Mucosa of stomach (tissue), 1 donor: ENCODE data around the gene CUTA.
"Not testable (repeated sequence)": the region's sequence is repeated elsewhere in the genome, so short reads cannot be mapped to it uniquely, and the experiment has no call there.

Source experiments
- H3K27me3 ChIP-seq: one replicate; pipeline ENCODE4 v1.7.0; 2013; ENCODE audit warnings: mild to moderate bottlenecking, low read length; ENCODE audit not compliant: control insufficient read depth, insufficient read depth
- H3K36me3 ChIP-seq: one replicate; pipeline ENCODE4 v1.7.0; 2013; ENCODE audit warnings: low read length; ENCODE audit not compliant: control insufficient read depth, insufficient read depth
- H3K4me1 ChIP-seq: one replicate; pipeline ENCODE4 v1.7.0; 2013; ENCODE audit warnings: mild to moderate bottlenecking, low read length; ENCODE audit not compliant: control insufficient read depth, insufficient read depth
- H3K4me3 ChIP-seq: one replicate; pipeline ENCODE4 v1.7.0; 2013; ENCODE audit warnings: low read length
- H3K9ac ChIP-seq: one replicate; pipeline ENCODE4 v1.7.0; 2013; ENCODE audit warnings: mild to moderate bottlenecking, low read length, moderate library complexity
- H3K9me3 ChIP-seq: one replicate; pipeline ENCODE4 v1.7.0; 2013; ENCODE audit warnings: mild to moderate bottlenecking, low read length, moderate library complexity; ENCODE audit not compliant: control insufficient read depth
- donor health status: Pancreatic carcinoma.

The CUTA gene

GRCh38 chr6:33405386-33405940 is 12.4 kb downstream of the CUTA start:
- no peak overlapping the region for H3K4me3 ChIP-seq
- no peaks in the 10 kb centered on the region for H3K4me1 ChIP-seq
- no peak overlapping the region for H3K9ac ChIP-seq
- H3K9me3 ChIP-seq, result no peaks in the 10 kb centered on the region
- H3K36me3 ChIP-seq, result no peaks in the 10 kb centered on the region
- no peaks in the 10 kb centered on the region for H3K27me3 ChIP-seq

- Histone ChIP-seq H3K36me3 (no peaks in the 10 kb centered on the region), H3K9me3 (no peaks in the 10 kb centered on the region), H3K27me3 (no peaks in the 10 kb centered on the region), H3K4me1 (no peaks in the 10 kb centered on the region), H3K9ac (no peak overlapping the region), H3K4me3 (no peak overlapping the region)
Observed at GRCh38 chr6:33404884-33405283, 13.0 kb downstream of the CUTA start.

GRCh38 chr6:33399881-33400280 is 18.0 kb downstream of the CUTA start:
- not testable (repeated sequence) for H3K4me3 ChIP-seq, H3K9ac ChIP-seq, H3K27me3 ChIP-seq, H3K36me3 ChIP-seq, H3K4me1 ChIP-seq, H3K9me3 ChIP-seq

GRCh38 chr6:33398601-33399000 is 19.3 kb downstream of the CUTA start:
- H3K4me3 ChIP-seq, H3K36me3 ChIP-seq, H3K27me3 ChIP-seq, H3K9ac ChIP-seq, H3K4me1 ChIP-seq, H3K9me3 ChIP-seq: not testable (repeated sequence)

GRCh38 chr6:33397541-33397940 is 20.4 kb downstream of the CUTA start:
- Histone ChIP-seq H3K9me3 (no peaks in the 10 kb centered on the region), H3K27me3 (no peaks in the 10 kb centered on the region), H3K4me1 (peaks cover 2% of the 10 kb centered on the region), H3K36me3 (no peaks in the 10 kb centered on the region), H3K4me3 (no peak overlapping the region), H3K9ac (no peak overlapping the region)

- Histone ChIP-seq H3K4me3 (no peak overlapping the region), H3K9ac (no peak overlapping the region), H3K36me3 (no peaks in the 10 kb centered on the region), H3K4me1 (peaks cover 15% of the 10 kb centered on the region), H3K9me3 (no peaks in the 10 kb centered on the region), H3K27me3 (no peaks in the 10 kb centered on the region)
Observed at GRCh38 chr6:33392979-33393378, 24.9 kb downstream of the CUTA start.

GRCh38 chr6:33392595-33392948 is 25.3 kb downstream of the CUTA start:
- Histone ChIP-seq H3K9ac (peak overlapping the region; percentile 33), H3K27me3 (no peaks in the 10 kb centered on the region), H3K4me1 (peaks cover 15% of the 10 kb centered on the region), H3K4me3 (no peak overlapping the region), H3K36me3 (no peaks in the 10 kb centered on the region), H3K9me3 (no peaks in the 10 kb centered on the region)

GRCh38 chr6:33391922-33392594 is 25.8 kb downstream of the CUTA start:
- Histone ChIP-seq H3K9ac (peak overlapping the region; percentile 33), H3K27me3 (no peaks in the 10 kb centered on the region), H3K4me1 (peaks cover 15% of the 10 kb centered on the region), H3K4me3 (no peak overlapping the region), H3K9me3 (no peaks in the 10 kb centered on the region), H3K36me3 (no peaks in the 10 kb centered on the region)

- no peaks in the 10 kb centered on the region for H3K9me3 ChIP-seq
- H3K4me3 ChIP-seq, result no peak within 1 kb of the TSS
- H3K9ac ChIP-seq, result peak within 1 kb of the TSS; percentile 33
- H3K36me3 ChIP-seq, result no peaks in the 10 kb centered on the region
- no peaks in the 10 kb centered on the region for H3K27me3 ChIP-seq
- peaks cover 15% of the 10 kb centered on the region for H3K4me1 ChIP-seq
Observed at GRCh38 chr6:33391278-33391921, 26.5 kb downstream of the CUTA start, which contains the start of gene KIFC1. Gene KIFC1 (plus strand): TSS chr6:33391823. CDS start chr6:33391986, 163 bp downstream.

GRCh38 chr6:33390767-33391277 is 27.1 kb downstream of the CUTA start:
- H3K36me3 ChIP-seq, result no peaks in the 10 kb centered on the region
- peak overlapping the region; percentile 29 for H3K9ac ChIP-seq
- no peaks in the 10 kb centered on the region for H3K9me3 ChIP-seq
- no peak overlapping the region for H3K4me3 ChIP-seq
- peaks cover 15% of the 10 kb centered on the region for H3K4me1 ChIP-seq
- no peaks in the 10 kb centered on the region for H3K27me3 ChIP-seq

- Histone ChIP-seq H3K9ac (no peak overlapping the region), H3K4me3 (no peak overlapping the region), H3K4me1 (peaks cover 15% of the 10 kb centered on the region), H3K9me3 (no peaks in the 10 kb centered on the region), H3K27me3 (no peaks in the 10 kb centered on the region), H3K36me3 (no peaks in the 10 kb centered on the region)
Observed at GRCh38 chr6:33390173-33390572, 27.7 kb downstream of the CUTA start.

- Histone ChIP-seq H3K4me3 (no peak overlapping the region), H3K4me1 (no peaks in the 10 kb centered on the region), H3K9ac (no peak overlapping the region), H3K9me3 (no peaks in the 10 kb centered on the region), H3K36me3 (no peaks in the 10 kb centered on the region), H3K27me3 (no peaks in the 10 kb centered on the region)
Observed at GRCh38 chr6:33384581-33385020, 33.3 kb downstream of the CUTA start.
